Hepatocyte (in vitro differentiated cells): ENCODE data around the gene ITGA7. TPM values are rescaled to one million over a fixed set of nuclear protein-coding genes. Genes with fewer than 3 reads are reported as not detected.

ENCODE experiments used
- DNase-seq: peaks from one replicate; pipeline ENCODE4 v3.0.0-alpha.2; 2016; ENCODE audit warnings: low spot score
- H2AFZ ChIP-seq: fragments of 200-600 bp; sonication (generic); 2 replicates; pipeline ENCODE4 v1.6.0; 2016; ENCODE audit warnings: antibody characterized with exemption, mild to moderate bottlenecking
- H3K27ac ChIP-seq: fragments of 200-600 bp; sonication (generic); 2 replicates; pipeline ENCODE4 v1.5.1; 2016; ENCODE audit warnings: mild to moderate bottlenecking
- H3K27me3 ChIP-seq: fragments of 200-600 bp; sonication (generic); 2 replicates; pipeline ENCODE4 v1.6.1; 2016
- H3K36me3 ChIP-seq: fragments of 200-600 bp; sonication (generic); replicated peaks from 2 replicates; pipeline ENCODE4 v1.5.1; 2016; ENCODE audit warnings: low read depth; ENCODE audit not compliant: insufficient read depth
- H3K4me1 ChIP-seq: fragments of 200-600 bp; sonication (generic); 2 replicates; pipeline ENCODE4 v1.5.1; 2016; ENCODE audit warnings: mild to moderate bottlenecking, moderate library complexity; ENCODE audit not compliant: insufficient read depth
- H3K4me2 ChIP-seq: fragments of 200-600 bp; sonication (generic); 2 replicates; pipeline ENCODE4 v1.6.0; 2016
- H3K4me3 ChIP-seq: fragments of 200-600 bp; sonication (generic); 2 replicates; pipeline ENCODE4 v1.5.1; 2016; ENCODE audit warnings: mild to moderate bottlenecking
- H3K79me2 ChIP-seq: fragments of 200-600 bp; sonication (generic); 2 replicates; pipeline ENCODE4 v1.6.0; 2017; ENCODE audit warnings: mild to moderate bottlenecking
- H3K9me2 ChIP-seq: fragments of 200-600 bp; sonication (generic); replicated peaks from 2 replicates; pipeline ENCODE4 v1.6.0; 2017; ENCODE audit warnings: mild to moderate bottlenecking; ENCODE audit not compliant: insufficient read depth
- H3K9me3 ChIP-seq: fragments of 200-600 bp; sonication (generic); 2 replicates; pipeline ENCODE4 v1.5.1; 2016; ENCODE audit warnings: low read depth, mild to moderate bottlenecking
- H4K20me1 ChIP-seq: fragments of 200-600 bp; sonication (generic); 2 replicates; pipeline ENCODE4 v1.6.0; 2016; ENCODE audit warnings: mild to moderate bottlenecking; ENCODE audit not compliant: insufficient read depth, poor library complexity, severe bottlenecking
- EZH2 ChIP-seq: fragments of 200-600 bp; sonication (generic); IDR thresholded peaks from 2 replicates; pipeline ENCODE4 v1.6.1; 2016; ENCODE audit warnings: antibody characterized with exemption, mild to moderate bottlenecking, borderline replicate concordance
- EZH2phosphoT487 ChIP-seq: fragments of 200-600 bp; sonication (generic); IDR thresholded peaks from one replicate; pipeline ENCODE4 v1.6.1; 2018; ENCODE audit warnings: antibody characterized with exemption, mild to moderate bottlenecking, low read depth, moderate library complexity; ENCODE audit not compliant: unreplicated experiment, severe bottlenecking
- WGBS: methylation state at CpG from one replicate; pipeline ENCODE4 v1.1.6; 2016; ENCODE audit warnings: low lambda C conversion rate; ENCODE audit errors: missing lambda C conversion rate; 5-methylcytosine and 5-hydroxymethylcytosine counted together
- polyA plus RNA-seq: library from polyadenylated mRNA; unstranded; fragments of >200 nt; fragmentation: Nextera tagmentation; extraction: Ambion mirVana; gene quantifications from 2 replicates; pipeline ENCODE4 v1.2.1, GENCODE V29; 2016
- total RNA-seq: library from RNA; depleted of rRNA; stranded (reverse); fragments of >200 nt; gene quantifications from 2 replicates; pipeline ENCODE4 v1.2.3, GENCODE V29; 2014
- TF ChIP-seq, protein P1 (sequence below): fragments of 200-600 bp; sonication (generic); IDR thresholded peaks from 2 replicates; pipeline ENCODE4 v1.5.1; 2016; ENCODE audit warnings: antibody characterized with exemption, mild to moderate bottlenecking; ENCODE audit not compliant: poor library complexity

ITGA7 gene
- total and polyA plus RNA-seq, 2 experiments from 2014 or later = 15.2 to 22.8 TPM

DNA sequence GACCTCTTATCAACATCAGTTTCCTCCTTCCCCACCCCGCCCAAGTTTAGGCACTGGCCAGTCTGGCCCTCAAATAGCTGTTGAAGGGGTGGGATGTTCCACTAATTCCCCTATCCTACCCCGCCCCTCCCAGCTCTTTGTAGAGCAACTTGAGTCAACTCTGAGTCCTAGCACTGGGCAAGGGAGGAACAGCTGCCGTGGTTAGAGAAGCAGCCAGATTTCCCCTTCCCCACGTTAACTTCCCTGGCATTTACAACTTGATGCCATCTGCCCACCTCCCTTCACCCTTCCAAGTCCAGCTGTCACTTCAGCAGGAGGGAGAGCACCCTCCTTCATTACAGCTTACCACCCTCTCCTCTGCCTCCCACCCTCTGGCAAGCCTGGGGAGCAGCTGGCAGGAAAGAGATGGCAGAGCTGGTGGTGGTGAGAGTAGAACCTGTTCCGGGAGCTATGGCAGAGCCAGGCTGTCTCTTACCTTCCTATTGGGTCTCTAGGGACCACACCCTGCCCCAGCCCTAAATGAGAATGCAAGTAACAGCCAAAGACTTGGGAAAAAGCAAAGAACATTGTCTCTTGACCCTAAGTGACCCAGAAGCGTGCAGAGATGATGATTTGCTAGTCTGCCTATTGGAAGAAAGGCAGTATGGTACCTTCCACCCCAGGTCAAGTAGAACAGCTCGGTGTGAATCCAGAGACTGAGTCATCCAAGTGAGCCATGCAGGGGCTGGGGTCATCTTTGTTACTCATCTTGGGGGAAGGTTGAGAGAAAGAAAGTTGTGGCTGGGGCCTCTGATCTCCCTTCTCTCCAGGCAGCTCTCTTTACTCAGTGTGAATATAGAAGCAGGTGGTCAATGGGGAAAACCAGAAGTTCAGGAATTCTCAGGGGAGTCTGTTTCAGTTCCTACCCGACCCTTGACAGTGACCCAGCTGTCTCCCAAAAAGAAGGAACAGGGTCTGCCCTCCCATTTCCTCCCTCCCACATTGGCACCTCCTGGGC is 9.6 kb upstream of the ITGA7 start:
- no peaks in the 10 kb centered on the region for H3K36me3 ChIP-seq
- peaks cover 29% of the 10 kb centered on the region for H3K4me1 ChIP-seq
- no peak overlapping the region for H3K27ac ChIP-seq
- no peaks in the 10 kb centered on the region for H3K9me2 ChIP-seq
- no peaks in the 10 kb centered on the region for H3K27me3 ChIP-seq
- H2AFZ ChIP-seq = no peak overlapping the region
- peaks cover 34% of the 10 kb centered on the region for H3K79me2 ChIP-seq
- peak overlapping the region; percentile 76 for H3K4me3 ChIP-seq
- H3K9me3 ChIP-seq = no peaks in the 10 kb centered on the region
- peak; percentile 4 for DNase-seq
- H4K20me1 ChIP-seq = no peaks in the 10 kb centered on the region
- WGBS = 57% methylated on average over 8 of the region's 8 CpGs
- H3K4me2 ChIP-seq = peak overlapping the region; percentile 90
- no peak for TF ChIP-seq EZH2phosphoT487
- TF ChIP-seq, protein P1, sequence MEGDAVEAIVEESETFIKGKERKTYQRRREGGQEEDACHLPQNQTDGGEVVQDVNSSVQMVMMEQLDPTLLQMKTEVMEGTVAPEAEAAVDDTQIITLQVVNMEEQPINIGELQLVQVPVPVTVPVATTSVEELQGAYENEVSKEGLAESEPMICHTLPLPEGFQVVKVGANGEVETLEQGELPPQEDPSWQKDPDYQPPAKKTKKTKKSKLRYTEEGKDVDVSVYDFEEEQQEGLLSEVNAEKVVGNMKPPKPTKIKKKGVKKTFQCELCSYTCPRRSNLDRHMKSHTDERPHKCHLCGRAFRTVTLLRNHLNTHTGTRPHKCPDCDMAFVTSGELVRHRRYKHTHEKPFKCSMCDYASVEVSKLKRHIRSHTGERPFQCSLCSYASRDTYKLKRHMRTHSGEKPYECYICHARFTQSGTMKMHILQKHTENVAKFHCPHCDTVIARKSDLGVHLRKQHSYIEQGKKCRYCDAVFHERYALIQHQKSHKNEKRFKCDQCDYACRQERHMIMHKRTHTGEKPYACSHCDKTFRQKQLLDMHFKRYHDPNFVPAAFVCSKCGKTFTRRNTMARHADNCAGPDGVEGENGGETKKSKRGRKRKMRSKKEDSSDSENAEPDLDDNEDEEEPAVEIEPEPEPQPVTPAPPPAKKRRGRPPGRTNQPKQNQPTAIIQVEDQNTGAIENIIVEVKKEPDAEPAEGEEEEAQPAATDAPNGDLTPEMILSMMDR = no peak
- TF ChIP-seq EZH2 = no peak

- Histone ChIP-seq H3K4me1 (peaks cover 25% of the 10 kb centered on the region), H4K20me1 (no peaks in the 10 kb centered on the region), H3K27me3 (no peaks in the 10 kb centered on the region), H3K9me2 (no peaks in the 10 kb centered on the region), H3K4me3 (peak overlapping the region; percentile 76), H3K27ac (peak overlapping the region; percentile 96), H3K9me3 (no peaks in the 10 kb centered on the region), H2AFZ (peak overlapping the region; percentile 95), H3K36me3 (no peaks in the 10 kb centered on the region), H3K79me2 (peaks cover 28% of the 10 kb centered on the region), H3K4me2 (peak overlapping the region; percentile 90)
- TF ChIP-seq, protein P1 = no peak
- no peak for TF ChIP-seq EZH2
- WGBS = 6% methylated on average over 12 of the region's 13 CpGs
- no peak for DNase-seq
Observed at GRCh38 chr12:55716582-55716957, 8.9 kb upstream of the ITGA7 start.

GRCh38 chr12:55715833-55716581 is 8.3 kb upstream of the ITGA7 start, which contains the start of gene BLOC1S1:
BLOC1S1 (plus strand) TSS chr12:55716046; CDS start chr12:55716052, 6 bp downstream.
- Histone ChIP-seq H3K9me2 (no peaks in the 10 kb centered on the region), H2AFZ (peak within 1 kb of the TSS; percentile 95), H3K27ac (peak within 1 kb of the TSS; percentile 96), H3K4me1 (peaks cover 25% of the 10 kb centered on the region), H3K79me2 (peaks cover 28% of the 10 kb centered on the region), H3K36me3 (no peaks in the 10 kb centered on the region), H3K4me3 (peak within 1 kb of the TSS; percentile 76), H3K27me3 (no peaks in the 10 kb centered on the region), H4K20me1 (no peaks in the 10 kb centered on the region), H3K4me2 (peak within 1 kb of the TSS; percentile 90), H3K9me3 (no peaks in the 10 kb centered on the region)
- TF ChIP-seq, protein P1 = no peak
- TF ChIP-seq EZH2 (no peak), EZH2phosphoT487 (no peak)
- WGBS = 2% methylated on average over 40 of the region's 42 CpGs
- peak; percentile 95 for DNase-seq
